HEK293 (cell line): ENCODE data around the gene SLC4A11.

Experiments
- BCL11A ChIP-seq: fragments of 450-650 bp; formaldehyde crosslinking; IDR thresholded peaks from 2 replicates; pipeline ENCODE4 v1.5.1; 2016; ENCODE audit warnings: low read depth, missing biosample characterization, missing genetic modification characterization
- CTCF ChIP-seq: fragments of 450-650 bp; formaldehyde crosslinking; IDR thresholded peaks from 2 replicates; pipeline ENCODE4 v1.5.1; 2016; ENCODE audit warnings: missing biosample characterization, missing genetic modification characterization
- ZNF140 ChIP-seq: fragments of 450-650 bp; formaldehyde crosslinking; IDR thresholded peaks from 2 replicates; pipeline ENCODE4 v1.5.1; 2016; ENCODE audit warnings: missing biosample characterization, missing genetic modification characterization
- ZNF148 ChIP-seq: fragments of 450-650 bp; formaldehyde crosslinking; IDR thresholded peaks from 2 replicates; pipeline ENCODE4 v1.5.0; 2017; ENCODE audit warnings: missing biosample characterization, missing genetic modification characterization, borderline replicate concordance
- ZNF19 ChIP-seq: fragments of 450-650 bp; formaldehyde crosslinking; IDR thresholded peaks from 2 replicates; pipeline ENCODE4; 2016; ENCODE audit warnings: missing biosample characterization, missing genetic modification characterization, low read depth
- ZNF274 ChIP-seq, 2 experiments: fragments of 200-500 bp in 1 of 2; fragments of 450-650 bp in 1 of 2; sonication (Bioruptor generic) in 1 of 2; formaldehyde crosslinking in 1 of 2; IDR thresholded peaks; 2 replicates each; pipeline versions ENCODE4 v1.5.1 to v1.6.1; 2014 to 2016; ENCODE audit warnings: borderline replicate concordance in 1 of 2, inconsistent platforms in 1 of 2, low read length in 1 of 2, missing biosample characterization in 1 of 2, missing genetic modification characterization in 1 of 2

- TF ChIP-seq ZNF148 (tag by site-specific recombination) (no peak), CTCF (tag by site-specific recombination) (no peak), ZNF19 (tag by site-specific recombination) (no peak), ZNF140 (no peak), BCL11A (tag by site-specific recombination) (no peak), ZNF274 (IDR thresholded peaks at IDR 0.05; ENCODE audit: low read length) (no peak), ZNF274 (tag by site-specific recombination; IDR thresholded peaks at IDR 0.05; ENCODE audit: borderline replicate concordance) (no peak)
Measured at GRCh38 chr20:3194617-3195280, 44.2 kb downstream of the SLC4A11 start.
